ENCODE results near the gene HDDC3.

- TF ChIP-seq CTCF (conservative IDR thresholded peaks at IDR 0.05 in 1 of 2, IDR thresholded peaks at IDR 0.05 in 1 of 2; ENCODE audit: low read depth in 1 of 2, low read length in 2 of 2) (no peak), EZH2 (IDR thresholded peaks at IDR 0.05; ENCODE audit: low read length, missing control alignments) (no peak)
Observed at GRCh38 chr15:90910441-90911301, 21.7 kb downstream of the HDDC3 start.
